Neural cell (in vitro differentiated cells): ENCODE measurements around the gene TMEM258.

Experiments used
- CTCF ChIP-seq: fragments of 450-650 bp; IDR thresholded peaks from 2 replicates; pipeline ENCODE4 v1.5.1; 2014; ENCODE audit warnings: antibody characterized with exemption, mild to moderate bottlenecking, moderate library complexity; ENCODE audit not compliant: poor library complexity, severe bottlenecking
- EP300 ChIP-seq: fragments of 450-650 bp; conservative IDR thresholded peaks from 2 replicates; pipeline ENCODE4 v1.6.1; 2014; ENCODE audit warnings: antibody characterized with exemption, mild to moderate bottlenecking, moderate library complexity; ENCODE audit not compliant: poor library complexity, severe bottlenecking
- EZH2 ChIP-seq: fragments of 200-600, 300-800 bp; shearing (Covaris generic), sonication (generic); IDR thresholded peaks from 2 replicates; pipeline ENCODE4 v1.6.1; 2014; ENCODE audit warnings: antibody characterized with exemption, low read length, borderline replicate concordance, mild to moderate bottlenecking; ENCODE audit not compliant: insufficient read depth, poor library complexity, severe bottlenecking
- POLR2AphosphoS5 ChIP-seq: IDR thresholded peaks from 2 replicates; pipeline ENCODE4 v1.6.1; 2012
- REST ChIP-seq: IDR thresholded peaks from 2 replicates; pipeline ENCODE4 v1.6.1; 2012; ENCODE audit warnings: borderline replicate concordance
- TAF1 ChIP-seq: IDR thresholded peaks from 2 replicates; pipeline ENCODE4 v1.6.1; 2012; ENCODE audit warnings: low read depth

GRCh38 chr11:61812736-61813411 lies 20.5 kb upstream of the TMEM258 start:
- no peak for TF ChIP-seq CTCF
- TF ChIP-seq REST: no peak
- no peak for TF ChIP-seq TAF1
- no peak for TF ChIP-seq EP300
- no peak for TF ChIP-seq POLR2AphosphoS5
- no peak for TF ChIP-seq EZH2
